ENCODE measurements around the gene NBAS. TPM values are rescaled to one million over a fixed set of nuclear protein-coding genes. Genes with fewer than 3 reads are reported as not detected.

The NBAS gene
- polyA plus RNA-seq, 1 donor from 2014 or later = 31.9 TPM

DNA sequence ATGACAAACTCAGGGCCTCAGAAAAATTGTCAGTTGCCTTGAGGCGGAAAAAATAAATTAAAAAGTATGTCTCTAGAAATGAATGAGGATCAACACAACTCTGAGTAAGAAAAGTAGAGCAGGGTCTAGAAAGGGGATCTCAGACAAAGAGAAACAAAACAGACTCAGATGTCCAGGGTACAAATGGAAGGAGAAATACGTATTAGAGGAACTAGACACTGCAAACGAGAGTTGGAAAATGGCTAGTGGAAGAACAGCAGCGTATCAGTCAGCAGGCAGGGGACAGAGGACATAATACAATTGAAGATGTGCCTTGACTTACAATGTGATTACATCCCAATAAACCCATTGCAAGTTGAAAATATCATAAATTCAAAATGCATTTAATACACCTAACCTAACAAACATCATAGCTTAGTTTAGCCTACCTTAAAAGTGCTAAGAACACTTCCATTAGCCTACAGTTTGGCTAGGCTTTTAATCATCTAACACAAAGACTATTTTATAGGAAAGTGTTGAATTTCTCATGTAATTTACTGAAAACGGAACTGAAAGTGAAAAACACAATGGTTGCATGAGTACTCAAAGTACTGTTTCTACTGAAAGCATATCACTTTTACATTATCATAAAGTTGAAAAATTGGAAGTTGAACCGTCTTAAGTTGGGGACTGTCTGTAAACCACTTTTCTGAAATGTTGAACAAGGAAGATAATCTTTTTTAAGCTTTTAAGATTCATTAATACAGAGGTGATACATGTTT lies 182.8 kb downstream of the NBAS start:
- no peak overlapping the region for H3K4me2 ChIP-seq (ENCODE audit: low read length)
- H3K9ac ChIP-seq (ENCODE audit: low read length) = no peak overlapping the region
- peaks cover 6% of the 10 kb centered on the region for H3F3A ChIP-seq (ENCODE audit: insufficient read depth, low read length, poor library complexity, severe bottlenecking)
- no peaks in the 10 kb centered on the region for H3K36me3 ChIP-seq (ENCODE audit: insufficient read depth, low read length)
- H2AFZ ChIP-seq (ENCODE audit: low read depth, low read length) = no peak overlapping the region
- H3K27me3 ChIP-seq (ENCODE audit: insufficient read depth, low read depth, low read length) = no peaks in the 10 kb centered on the region
- no peaks in the 10 kb centered on the region for H3K79me2 ChIP-seq (replicated peaks; ENCODE audit: insufficient read depth, low read length)
- no peak for TF ChIP-seq SMC3 (conservative IDR thresholded peaks at IDR 0.05; ENCODE audit: poor library complexity)
- TF ChIP-seq TAF1 (IDR thresholded peaks at IDR 0.05; ENCODE audit: low read depth) = no peak
- TF ChIP-seq REST (IDR thresholded peaks at IDR 0.05; ENCODE audit: borderline replicate concordance) = no peak
- TF ChIP-seq, protein P1, sequence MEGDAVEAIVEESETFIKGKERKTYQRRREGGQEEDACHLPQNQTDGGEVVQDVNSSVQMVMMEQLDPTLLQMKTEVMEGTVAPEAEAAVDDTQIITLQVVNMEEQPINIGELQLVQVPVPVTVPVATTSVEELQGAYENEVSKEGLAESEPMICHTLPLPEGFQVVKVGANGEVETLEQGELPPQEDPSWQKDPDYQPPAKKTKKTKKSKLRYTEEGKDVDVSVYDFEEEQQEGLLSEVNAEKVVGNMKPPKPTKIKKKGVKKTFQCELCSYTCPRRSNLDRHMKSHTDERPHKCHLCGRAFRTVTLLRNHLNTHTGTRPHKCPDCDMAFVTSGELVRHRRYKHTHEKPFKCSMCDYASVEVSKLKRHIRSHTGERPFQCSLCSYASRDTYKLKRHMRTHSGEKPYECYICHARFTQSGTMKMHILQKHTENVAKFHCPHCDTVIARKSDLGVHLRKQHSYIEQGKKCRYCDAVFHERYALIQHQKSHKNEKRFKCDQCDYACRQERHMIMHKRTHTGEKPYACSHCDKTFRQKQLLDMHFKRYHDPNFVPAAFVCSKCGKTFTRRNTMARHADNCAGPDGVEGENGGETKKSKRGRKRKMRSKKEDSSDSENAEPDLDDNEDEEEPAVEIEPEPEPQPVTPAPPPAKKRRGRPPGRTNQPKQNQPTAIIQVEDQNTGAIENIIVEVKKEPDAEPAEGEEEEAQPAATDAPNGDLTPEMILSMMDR (IDR thresholded peaks at IDR 0.05; ENCODE audit: poor library complexity, severe bottlenecking) = no peak
- TF ChIP-seq EP300 (conservative IDR thresholded peaks at IDR 0.05; ENCODE audit: poor library complexity, severe bottlenecking) = no peak
- no peak for TF ChIP-seq POLR2AphosphoS5 (IDR thresholded peaks at IDR 0.05)
- TF ChIP-seq MXI1 (conservative IDR thresholded peaks at IDR 0.05; ENCODE audit: poor library complexity, severe bottlenecking) = no peak
- no peak for TF ChIP-seq EZH2 (IDR thresholded peaks at IDR 0.05; ENCODE audit: borderline replicate concordance, insufficient read depth, low read length, poor library complexity, severe bottlenecking)
- no peak for TF ChIP-seq RAD21 (conservative IDR thresholded peaks at IDR 0.05)
- H4K20me1 ChIP-seq (ENCODE audit: insufficient read depth) = no peaks in the 10 kb centered on the region
- H3K9me3 ChIP-seq (ENCODE audit: low read length) = no peaks in the 10 kb centered on the region
- H3K9me2 ChIP-seq (ENCODE audit: insufficient read depth, low read length) = no peaks in the 10 kb centered on the region
- H3K27ac ChIP-seq (ENCODE audit: low read length) = no peak overlapping the region
- H3K4me3 ChIP-seq (ENCODE audit: low read length) = no peak overlapping the region

DNA sequence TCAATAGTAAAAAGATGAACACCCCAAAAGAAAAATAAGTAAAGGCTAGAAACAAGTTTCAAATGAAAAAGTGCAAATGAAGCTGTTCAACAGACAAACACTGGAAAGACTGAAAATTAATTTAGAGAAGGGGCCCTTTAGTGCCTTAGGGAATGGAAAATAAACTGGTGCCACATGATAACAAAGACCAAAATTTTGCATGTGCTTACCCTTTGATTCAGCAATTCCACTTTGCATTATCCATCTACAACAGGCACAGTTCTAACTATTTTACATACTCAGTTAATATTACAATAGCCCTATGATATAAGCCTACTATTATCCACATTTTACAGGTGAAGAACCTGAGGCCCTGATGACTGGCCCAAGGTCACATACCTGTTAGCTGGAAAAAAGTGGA lies 183.9 kb downstream of the NBAS start:
- peaks cover 6% of the 10 kb centered on the region for H3F3A ChIP-seq (ENCODE audit: insufficient read depth, low read length, poor library complexity, severe bottlenecking)
- no peak overlapping the region for H3K27ac ChIP-seq (ENCODE audit: low read length)
- H3K36me3 ChIP-seq (ENCODE audit: insufficient read depth, low read length) = no peaks in the 10 kb centered on the region
- no peaks in the 10 kb centered on the region for H3K9me3 ChIP-seq (ENCODE audit: low read length)
- TF ChIP-seq TAF1 (IDR thresholded peaks at IDR 0.05; ENCODE audit: low read depth) = no peak
- no peak for TF ChIP-seq SMC3 (conservative IDR thresholded peaks at IDR 0.05; ENCODE audit: poor library complexity)
- TF ChIP-seq RAD21 (conservative IDR thresholded peaks at IDR 0.05) = no peak
- TF ChIP-seq MXI1 (conservative IDR thresholded peaks at IDR 0.05; ENCODE audit: poor library complexity, severe bottlenecking) = no peak
- TF ChIP-seq POLR2AphosphoS5 (IDR thresholded peaks at IDR 0.05) = no peak
- no peak overlapping the region for H3K4me3 ChIP-seq (ENCODE audit: low read length)
- no peak overlapping the region for H3K4me2 ChIP-seq (ENCODE audit: low read length)
- H3K27me3 ChIP-seq (ENCODE audit: insufficient read depth, low read depth, low read length) = no peaks in the 10 kb centered on the region
- no peak overlapping the region for H3K9ac ChIP-seq (ENCODE audit: low read length)
- H3K9me2 ChIP-seq (ENCODE audit: insufficient read depth, low read length) = no peaks in the 10 kb centered on the region
- no peak overlapping the region for H2AFZ ChIP-seq (ENCODE audit: low read depth, low read length)
- H3K79me2 ChIP-seq (replicated peaks; ENCODE audit: insufficient read depth, low read length) = no peaks in the 10 kb centered on the region
- H4K20me1 ChIP-seq (ENCODE audit: insufficient read depth) = no peaks in the 10 kb centered on the region

Measured in neural cell (in vitro differentiated cells).